NB4 (cell line): ENCODE measurements around the gene COL8A1.

ENCODE experiments used
- CTCF ChIP-seq: IDR thresholded peaks from one replicate; pipeline ENCODE4 v1.5.1; 2012; ENCODE audit warnings: low read depth, low read length
- MAX ChIP-seq: IDR thresholded peaks from 2 replicates; pipeline ENCODE4 v1.6.1; 2011; ENCODE audit warnings: low read depth, low read length
- POLR2A ChIP-seq: IDR thresholded peaks from 2 replicates; pipeline ENCODE4 v1.6.1; 2011; ENCODE audit warnings: mild to moderate bottlenecking; ENCODE audit not compliant: insufficient read length; ENCODE audit errors: extremely low read depth

GRCh38 chr3:99656624-99657023 lies 18.2 kb downstream of the COL8A1 start:
- TF ChIP-seq CTCF (no peak), POLR2A (no peak), MAX (no peak)
